OCI-LY3 (cell line): ENCODE results near the gene CCDC138.

Experiments
- H2AFZ ChIP-seq: fragments of 200-600, 300-600 bp; shearing (Covaris generic); 2 replicates; pipeline ENCODE4 v1.6.0; 2014; ENCODE audit warnings: antibody characterized with exemption, low read depth, low read length
- H3K27ac ChIP-seq: fragments of 200-600, 300-600 bp; sonication (generic); 2 replicates; pipeline ENCODE4 v1.5.1; 2014; ENCODE audit warnings: mild to moderate bottlenecking, low read length, moderate library complexity, mixed read lengths
- H3K27me3 ChIP-seq: fragments of 200-600, 300-600 bp; sonication (generic); 2 replicates; pipeline ENCODE4 v1.6.1; 2014; ENCODE audit warnings: low read depth, low read length, mixed read lengths
- H3K36me3 ChIP-seq: fragments of 200-600, 300-600 bp; sonication (generic); replicated peaks from 2 replicates; pipeline ENCODE3; 2014; ENCODE audit warnings: low read depth, low read length, mixed read lengths
- H3K4me1 ChIP-seq: fragments of 300-600, 200-600 bp; sonication (generic); 2 replicates; pipeline ENCODE4 v1.6.1; 2014; ENCODE audit warnings: low read length, mixed read lengths
- H3K4me2 ChIP-seq: fragments of 200-600, 300-600 bp; sonication (generic); 2 replicates; pipeline ENCODE4 v1.6.1; 2014; ENCODE audit warnings: low read length, mixed read lengths
- H3K4me3 ChIP-seq: fragments of 300-600, 200-600 bp; sonication (generic); 2 replicates; pipeline ENCODE4 v1.5.1; 2014; ENCODE audit warnings: antibody characterized with exemption, mild to moderate bottlenecking, low read length, moderate library complexity
- H3K79me2 ChIP-seq: fragments of 300-600, 200-600 bp; shearing (Covaris generic); 2 replicates; pipeline ENCODE4 v1.6.1; 2014; ENCODE audit warnings: mild to moderate bottlenecking, low read length, mixed read lengths
- H3K9ac ChIP-seq: fragments of 300-600, 200-600 bp; shearing (Covaris generic); 2 replicates; pipeline ENCODE4 v1.6.0; 2014; ENCODE audit warnings: mild to moderate bottlenecking, low read length, moderate library complexity
- H3K9me3 ChIP-seq: fragments of 200-600, 300-600 bp; shearing (Covaris generic); 2 replicates; pipeline ENCODE4 v1.6.1; 2014; ENCODE audit warnings: low read length, mixed read lengths; ENCODE audit not compliant: insufficient read depth
- H4K20me1 ChIP-seq: fragments of 200-600, 300-600 bp; sonication (generic); 2 replicates; pipeline ENCODE4 v1.6.1; 2016; ENCODE audit warnings: low read length, mixed read lengths; ENCODE audit not compliant: insufficient read depth
- CTCF ChIP-seq: fragments of 200-600, 300-600 bp; sonication (generic); IDR thresholded peaks from 2 replicates; pipeline ENCODE4 v1.5.1; 2014; ENCODE audit warnings: antibody characterized with exemption, low read length, low read depth
- EZH2phosphoT487 ChIP-seq: fragments of 200-600 bp; shearing (Covaris generic); IDR thresholded peaks from 2 replicates; pipeline ENCODE4 v1.6.1; 2018; ENCODE audit warnings: antibody characterized with exemption, mixed run types, low read depth

Gene CCDC138

GRCh38 chr2:108837198-108837597 is 50.6 kb downstream of the CCDC138 start:
- H3K27me3 ChIP-seq: no peaks in the 10 kb centered on the region
- H3K36me3 ChIP-seq: peaks cover 50% of the 10 kb centered on the region
- peaks cover 11% of the 10 kb centered on the region for H3K4me1 ChIP-seq
- no peak overlapping the region for H2AFZ ChIP-seq
- H3K4me2 ChIP-seq: no peak overlapping the region
- no peak overlapping the region for H3K27ac ChIP-seq
- TF ChIP-seq CTCF (no peak), EZH2phosphoT487 (no peak)
- no peak overlapping the region for H3K9ac ChIP-seq
- no peaks in the 10 kb centered on the region; the same call in 1 of the 2 replicates for H3K9me3 ChIP-seq
- H3K79me2 ChIP-seq: no peaks in the 10 kb centered on the region
- no peaks in the 10 kb centered on the region for H4K20me1 ChIP-seq
- no peak overlapping the region for H3K4me3 ChIP-seq

GRCh38 chr2:108841506-108841905 is 54.9 kb downstream of the CCDC138 start:
- H3K36me3 ChIP-seq: peaks cover 50% of the 10 kb centered on the region
- H4K20me1 ChIP-seq: no peaks in the 10 kb centered on the region
- H3K4me1 ChIP-seq: no peaks in the 10 kb centered on the region
- H3K4me2 ChIP-seq: no peak overlapping the region
- no peaks in the 10 kb centered on the region for H3K27me3 ChIP-seq
- H3K9me3 ChIP-seq: no peaks in the 10 kb centered on the region
- no peak for TF ChIP-seq CTCF
- no peak for TF ChIP-seq EZH2phosphoT487
- H3K9ac ChIP-seq: no peak overlapping the region
- no peak overlapping the region for H3K4me3 ChIP-seq
- no peaks in the 10 kb centered on the region for H3K79me2 ChIP-seq
- H2AFZ ChIP-seq: no peak overlapping the region
- H3K27ac ChIP-seq: no peak overlapping the region

- H3K4me3 ChIP-seq: no peak overlapping the region
- H4K20me1 ChIP-seq: no peaks in the 10 kb centered on the region
- no peak overlapping the region for H3K27ac ChIP-seq
- no peak overlapping the region for H3K4me2 ChIP-seq
- H3K9ac ChIP-seq: no peak overlapping the region
- no peaks in the 10 kb centered on the region for H3K79me2 ChIP-seq
- no peak overlapping the region for H2AFZ ChIP-seq
- no peak for TF ChIP-seq CTCF
- no peak for TF ChIP-seq EZH2phosphoT487
- no peaks in the 10 kb centered on the region for H3K27me3 ChIP-seq
- no peaks in the 10 kb centered on the region for H3K9me3 ChIP-seq
- peaks cover 31% of the 10 kb centered on the region for H3K36me3 ChIP-seq
- no peaks in the 10 kb centered on the region for H3K4me1 ChIP-seq
These were observed 59.4 kb downstream of the CCDC138 start for GRCh38 chr2:108845923-108846322.

GRCh38 chr2:108847000-108847399 is 60.4 kb downstream of the CCDC138 start:
- no peak overlapping the region for H3K4me3 ChIP-seq
- no peaks in the 10 kb centered on the region for H3K4me1 ChIP-seq
- no peak overlapping the region for H2AFZ ChIP-seq
- peaks cover 28% of the 10 kb centered on the region for H3K36me3 ChIP-seq
- no peak overlapping the region for H3K9ac ChIP-seq
- no peaks in the 10 kb centered on the region for H4K20me1 ChIP-seq
- no peaks in the 10 kb centered on the region for H3K27me3 ChIP-seq
- H3K9me3 ChIP-seq: no peaks in the 10 kb centered on the region
- TF ChIP-seq EZH2phosphoT487 (no peak), CTCF (no peak)
- H3K4me2 ChIP-seq: no peak overlapping the region
- H3K79me2 ChIP-seq: no peaks in the 10 kb centered on the region
- H3K27ac ChIP-seq: no peak overlapping the region
